Activated CD4-positive, alpha-beta T cell treated with anti-CD3 and anti-CD28 coated beads, Interleukin-2, amount 10 ng/mL, durations not matched to agents 24 days and 14 days (primary cell): ENCODE data around the gene CHAMP1. TPM values are rescaled to one million over a fixed set of nuclear protein-coding genes. Genes with fewer than 3 reads are reported as not detected.
"Not testable (repeated sequence)": the region's sequence is repeated elsewhere in the genome, so short reads cannot be mapped to it uniquely, and the experiment has no call there.

ENCODE experiments used
- DNase-seq: peaks from one replicate; pipeline ENCODE4 v3.0.0; 2022
- H3K27ac Mint-ChIP-seq: one replicate; pipeline ENCODE4 v1.8.0; 2022; ENCODE audit warnings: mild to moderate bottlenecking, mixed read lengths
- H3K27me3 Mint-ChIP-seq: one replicate; pipeline ENCODE4 v1.8.0; 2022; ENCODE audit warnings: mixed read lengths
- H3K36me3 Mint-ChIP-seq: one replicate; pipeline ENCODE4 v1.8.0; 2022; ENCODE audit warnings: low read depth, mild to moderate bottlenecking, mixed read lengths
- H3K4me1 Mint-ChIP-seq: one replicate; pipeline ENCODE4 v1.8.0; 2021; ENCODE audit warnings: mixed read lengths
- H3K4me3 Mint-ChIP-seq: one replicate; pipeline ENCODE4 v1.8.0; 2022; ENCODE audit warnings: mild to moderate bottlenecking, moderate library complexity, mixed read lengths
- H3K9me3 Mint-ChIP-seq: one replicate; pipeline ENCODE4 v1.8.0; 2021; ENCODE audit warnings: mixed read lengths
- intact Hi-C: fragments of 100-400 bp; cut with micrococcal nuclease; formaldehyde crosslinking; loops from one replicate; pipeline ENCODE4 v1.15.1; 2023
- total RNA-seq: library from RNA; stranded (reverse); gene quantifications from 2 replicates; pipeline ENCODE4 v1.2.3, GENCODE V29; 2022

Gene CHAMP1
- total RNA-seq, 1 donor from 2014 or later = 48.2 TPM

DNA sequence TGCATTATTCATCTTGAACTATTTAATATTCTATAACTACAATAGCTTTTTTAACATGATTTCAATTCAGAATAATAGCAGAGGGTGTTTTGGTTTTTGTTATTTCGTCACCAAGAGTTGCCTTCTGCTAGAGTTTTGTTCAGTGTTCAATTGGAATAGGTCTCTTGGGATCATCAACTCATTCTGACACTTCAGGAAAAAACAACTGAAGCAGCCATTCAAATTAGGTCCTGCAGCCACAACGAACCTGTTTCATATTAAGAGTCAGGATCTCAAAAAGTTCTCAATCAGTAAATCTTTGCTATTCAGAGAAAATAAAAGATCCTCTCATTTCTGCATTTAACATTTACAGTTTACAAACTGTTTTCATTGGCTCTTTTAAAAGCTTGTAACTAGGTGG lies 2.4 kb upstream of the CHAMP1 start:
- H3K36me3 Mint-ChIP-seq = peaks cover 15% of the 10 kb centered on the region
- H3K27me3 Mint-ChIP-seq = no peaks in the 10 kb centered on the region
- intact Hi-C loops = no loop called here
- no peaks in the 10 kb centered on the region for H3K9me3 Mint-ChIP-seq
- H3K4me3 Mint-ChIP-seq = no peak overlapping the region
- DNase-seq = no peak
- peaks cover 18% of the 10 kb centered on the region for H3K4me1 Mint-ChIP-seq
- no peak overlapping the region for H3K27ac Mint-ChIP-seq

DNA sequence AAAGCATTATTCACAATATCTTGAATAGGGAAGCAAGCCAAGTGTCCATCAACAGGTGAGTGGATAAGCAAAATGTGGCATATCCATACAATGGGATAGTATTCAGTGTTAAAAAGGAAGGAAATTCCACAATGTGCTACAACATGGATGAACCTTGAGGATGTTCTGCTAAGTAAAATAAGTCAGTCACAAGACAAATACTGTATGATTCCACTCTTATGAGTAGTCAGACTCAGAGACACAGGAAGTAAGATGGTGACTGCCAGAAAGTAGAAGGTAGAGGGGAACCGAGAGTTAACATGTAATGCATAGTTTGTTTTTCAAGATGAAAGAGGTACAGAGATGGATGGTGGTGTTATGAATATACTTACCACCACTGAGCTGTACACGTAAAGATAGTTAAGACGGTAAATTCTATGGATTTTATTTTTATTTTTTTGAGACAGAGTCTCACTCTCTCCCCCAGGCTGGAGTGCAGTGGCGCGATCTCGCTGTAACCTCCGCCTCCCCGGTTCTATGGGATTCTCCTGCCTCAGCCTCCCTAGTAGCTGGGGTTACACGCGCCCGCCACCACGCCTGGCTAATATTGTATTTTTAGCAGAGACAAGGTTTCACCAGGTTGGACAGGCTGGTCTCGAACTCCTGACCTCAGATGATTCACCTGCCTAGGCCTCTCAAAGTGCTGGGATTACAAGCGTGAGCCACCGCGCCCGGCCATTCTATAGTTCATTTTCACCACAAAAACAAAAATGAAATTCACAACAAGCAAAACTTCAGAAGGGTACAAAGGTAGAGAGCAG lies 1.0 kb upstream of the CHAMP1 start:
- Mint-ChIP-seq H3K4me1 (peaks cover 24% of the 10 kb centered on the region), H3K4me3 (peak overlapping the region; percentile 86), H3K9me3 (no peaks in the 10 kb centered on the region), H3K27ac (peak overlapping the region; percentile 94), H3K27me3 (no peaks in the 10 kb centered on the region), H3K36me3 (peaks cover 12% of the 10 kb centered on the region)
- peak; percentile 64 for DNase-seq
- intact Hi-C loops = no loop called here

DNA sequence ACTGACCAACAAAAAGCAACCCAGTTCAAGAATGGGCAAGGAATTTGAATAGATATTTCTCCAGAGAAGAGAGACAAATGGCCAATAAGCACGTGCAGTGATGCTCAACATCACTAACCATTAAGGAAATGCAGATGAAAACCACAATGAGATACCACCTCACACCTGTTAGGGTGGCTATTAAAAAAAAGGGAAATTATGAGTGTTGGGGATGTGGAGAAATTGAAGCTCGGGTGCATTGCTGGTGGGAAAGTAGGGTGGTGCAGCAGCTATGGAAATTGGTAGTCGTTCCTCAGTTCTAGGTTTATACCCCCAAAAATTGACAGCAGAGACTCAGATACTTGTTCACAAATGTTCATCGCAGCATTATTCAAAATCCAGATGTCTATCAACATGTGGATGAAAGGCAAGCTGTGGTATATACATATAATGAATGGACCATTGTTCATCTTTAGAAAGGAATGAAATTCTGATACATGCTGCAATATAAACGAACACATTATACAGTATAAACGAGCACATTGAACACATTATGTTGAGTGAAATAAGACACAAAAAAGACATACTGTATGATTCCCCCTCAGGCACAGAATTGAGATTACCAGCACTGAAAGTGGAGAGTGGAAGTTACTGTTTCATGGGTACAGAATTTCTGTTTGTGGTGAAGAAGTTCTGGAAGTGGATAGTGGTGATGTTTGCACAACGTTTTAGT lies 927 bp downstream of the CHAMP1 start:
- Mint-ChIP-seq H3K4me3 (peak overlapping the region; percentile 84), H3K4me1 (peaks cover 42% of the 10 kb centered on the region)
- intact Hi-C loops = no loop called here

DNA sequence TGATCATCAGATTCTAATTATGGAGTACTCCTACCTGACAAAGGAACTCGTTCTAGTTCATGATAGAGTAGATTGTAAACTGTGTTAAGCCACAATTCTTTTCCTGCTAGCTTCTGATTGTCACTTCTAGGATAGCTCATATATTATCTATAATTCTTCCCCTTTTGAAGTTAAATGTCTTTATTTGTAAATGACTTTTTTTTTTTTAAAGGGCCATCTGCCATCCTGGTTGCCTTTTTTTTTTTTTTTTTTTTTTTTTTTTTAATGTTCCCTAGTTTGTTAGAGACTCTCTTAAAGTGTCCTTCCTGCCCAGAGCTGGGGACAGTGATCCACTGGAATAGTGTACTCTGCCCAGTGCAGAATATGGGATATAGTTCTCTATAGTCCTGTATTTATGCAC lies 4.3 kb downstream of the CHAMP1 start:
- H3K27me3 Mint-ChIP-seq = no peaks in the 10 kb centered on the region
- peaks cover 39% of the 10 kb centered on the region for H3K4me1 Mint-ChIP-seq
- DNase-seq = no peak
- peak overlapping the region; percentile 28 for H3K4me3 Mint-ChIP-seq
- H3K9me3 Mint-ChIP-seq = no peaks in the 10 kb centered on the region
- intact Hi-C loops = no loop called here
- H3K27ac Mint-ChIP-seq = peak overlapping the region; percentile 45
- peaks cover 49% of the 10 kb centered on the region for H3K36me3 Mint-ChIP-seq

More for the DNA sequence above, 927 bp downstream of the CHAMP1 start:
- H3K27ac Mint-ChIP-seq = peak overlapping the region; percentile 62
- H3K9me3 Mint-ChIP-seq = no peaks in the 10 kb centered on the region
- H3K27me3 Mint-ChIP-seq = no peaks in the 10 kb centered on the region
- DNase-seq = peak; percentile 61
- peaks cover 26% of the 10 kb centered on the region for H3K36me3 Mint-ChIP-seq

DNA sequence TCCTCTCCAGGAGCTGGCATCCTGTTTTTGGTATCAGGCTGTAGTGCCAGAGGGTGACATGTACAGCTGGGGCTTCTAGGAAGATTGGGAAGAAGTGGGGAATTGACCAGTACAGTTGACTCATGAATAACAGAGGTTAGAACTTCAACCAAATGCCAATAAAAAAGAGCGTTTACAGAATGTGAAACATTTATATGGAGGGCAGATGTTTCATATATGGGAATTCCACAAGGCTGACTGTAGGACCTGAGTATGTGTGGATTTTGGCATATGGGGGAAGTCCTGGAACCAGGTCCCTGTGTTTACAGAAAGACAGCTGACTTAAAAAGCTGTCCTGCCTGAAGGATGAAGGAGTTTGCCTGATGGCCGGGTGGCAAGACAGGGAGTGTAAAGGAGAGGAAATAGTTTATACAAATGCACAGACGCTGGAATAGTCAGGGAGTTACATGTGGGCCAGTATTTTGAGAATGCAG lies 5.2 kb downstream of the CHAMP1 start:
- no peak for DNase-seq
- Mint-ChIP-seq H3K4me3 (no peak overlapping the region), H3K9me3 (no peaks in the 10 kb centered on the region), H3K4me1 (peaks cover 41% of the 10 kb centered on the region), H3K36me3 (peaks cover 54% of the 10 kb centered on the region), H3K27me3 (no peaks in the 10 kb centered on the region), H3K27ac (peak overlapping the region; percentile 69)
- intact Hi-C loops = no loop called here

DNA sequence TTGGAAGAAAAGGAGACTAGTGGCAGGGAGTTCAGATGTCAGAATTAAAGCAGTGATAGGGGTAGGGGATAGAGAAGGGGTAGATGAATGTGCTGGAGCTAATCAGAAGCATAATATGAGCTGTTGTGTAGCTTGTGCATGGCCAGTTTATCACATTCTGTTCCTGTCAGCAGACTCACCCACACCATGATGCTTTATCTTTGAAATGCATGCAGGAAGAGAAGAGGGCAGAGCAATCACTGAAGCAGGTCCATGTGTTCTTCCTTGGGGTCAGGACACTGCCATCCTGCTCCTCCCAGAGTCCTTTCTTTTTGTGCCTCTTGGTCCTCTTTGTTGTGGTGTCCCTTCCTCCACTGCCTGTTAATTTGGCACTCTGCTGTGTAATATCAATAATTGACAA lies 5.8 kb downstream of the CHAMP1 start:
- H3K4me1 Mint-ChIP-seq = peaks cover 39% of the 10 kb centered on the region
- peaks cover 56% of the 10 kb centered on the region for H3K36me3 Mint-ChIP-seq
- no peaks in the 10 kb centered on the region for H3K9me3 Mint-ChIP-seq
- peak overlapping the region; percentile 69 for H3K27ac Mint-ChIP-seq
- no peaks in the 10 kb centered on the region for H3K27me3 Mint-ChIP-seq
- intact Hi-C loops = no loop called here
- H3K4me3 Mint-ChIP-seq = no peak overlapping the region
- no peak for DNase-seq

DNA sequence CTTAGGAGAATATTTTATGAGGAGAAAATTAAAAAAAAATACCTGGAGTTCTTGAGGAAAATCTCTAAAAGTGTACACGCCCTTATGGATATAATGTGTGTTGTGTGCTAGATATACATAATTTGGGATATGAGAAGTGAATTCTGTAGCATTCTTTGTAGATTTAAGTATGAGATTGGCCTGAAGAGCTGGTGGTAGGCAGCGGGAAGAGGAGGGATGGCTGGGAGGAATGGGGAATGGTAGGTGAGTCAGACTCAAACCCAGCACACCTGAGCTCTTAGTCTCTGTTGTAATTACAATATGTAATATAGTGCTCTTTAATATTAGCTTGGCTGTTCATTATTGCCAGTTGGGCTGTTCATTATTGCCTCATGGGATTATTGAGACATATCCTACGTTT lies 7.0 kb downstream of the CHAMP1 start:
- no peak for DNase-seq
- Mint-ChIP-seq H3K9me3 (no peaks in the 10 kb centered on the region), H3K4me3 (no peak overlapping the region), H3K27ac (no peak overlapping the region), H3K4me1 (peaks cover 41% of the 10 kb centered on the region), H3K27me3 (no peaks in the 10 kb centered on the region), H3K36me3 (peaks cover 60% of the 10 kb centered on the region)
- intact Hi-C loops = no loop called here

DNA sequence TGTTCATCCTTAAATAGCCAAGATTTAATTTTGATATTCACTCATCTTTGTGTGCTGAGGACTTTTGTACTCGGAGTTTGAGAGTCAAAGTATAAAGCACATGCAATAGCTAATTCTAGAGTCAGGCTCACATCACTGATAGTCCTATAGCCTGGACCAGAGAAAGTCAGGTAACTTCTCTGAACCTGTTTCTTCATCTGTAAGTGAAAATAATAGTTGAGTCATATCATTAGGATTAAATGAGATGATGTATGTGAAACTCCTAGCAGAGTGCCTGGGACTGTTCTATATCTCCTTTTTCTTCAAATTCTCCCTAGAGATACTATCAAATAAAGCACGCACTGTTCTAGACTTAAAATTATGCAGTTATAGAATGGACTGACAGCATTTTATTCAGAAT lies 9.0 kb downstream of the CHAMP1 start:
- no peaks in the 10 kb centered on the region for H3K27me3 Mint-ChIP-seq
- no peak overlapping the region for H3K4me3 Mint-ChIP-seq
- peaks cover 63% of the 10 kb centered on the region for H3K36me3 Mint-ChIP-seq
- intact Hi-C loops = no loop called here
- H3K9me3 Mint-ChIP-seq = no peaks in the 10 kb centered on the region
- peaks cover 38% of the 10 kb centered on the region for H3K4me1 Mint-ChIP-seq
- DNase-seq = no peak
- H3K27ac Mint-ChIP-seq = no peak overlapping the region

DNA sequence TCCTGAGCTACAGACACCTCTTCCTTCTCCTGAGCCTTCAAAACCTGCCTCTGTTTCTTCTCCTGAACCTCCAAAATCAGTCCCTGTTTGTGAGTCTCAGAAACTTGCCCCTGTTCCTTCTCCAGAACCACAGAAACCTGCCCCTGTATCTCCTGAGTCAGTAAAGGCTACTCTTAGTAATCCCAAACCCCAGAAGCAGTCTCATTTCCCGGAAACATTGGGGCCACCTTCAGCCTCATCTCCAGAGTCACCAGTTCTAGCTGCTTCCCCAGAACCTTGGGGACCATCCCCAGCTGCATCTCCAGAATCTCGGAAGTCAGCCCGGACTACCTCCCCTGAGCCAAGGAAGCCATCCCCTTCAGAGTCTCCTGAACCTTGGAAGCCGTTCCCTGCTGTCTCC lies 10.0 kb downstream of the CHAMP1 start:
- intact Hi-C loops = no loop called here
- H3K36me3 Mint-ChIP-seq = peaks cover 58% of the 10 kb centered on the region
- no peaks in the 10 kb centered on the region for H3K27me3 Mint-ChIP-seq
- H3K27ac Mint-ChIP-seq = peak overlapping the region; percentile 27
- no peaks in the 10 kb centered on the region for H3K9me3 Mint-ChIP-seq
- H3K4me3 Mint-ChIP-seq = peak overlapping the region; percentile 5
- H3K4me1 Mint-ChIP-seq = peaks cover 30% of the 10 kb centered on the region
- DNase-seq = no peak

DNA sequence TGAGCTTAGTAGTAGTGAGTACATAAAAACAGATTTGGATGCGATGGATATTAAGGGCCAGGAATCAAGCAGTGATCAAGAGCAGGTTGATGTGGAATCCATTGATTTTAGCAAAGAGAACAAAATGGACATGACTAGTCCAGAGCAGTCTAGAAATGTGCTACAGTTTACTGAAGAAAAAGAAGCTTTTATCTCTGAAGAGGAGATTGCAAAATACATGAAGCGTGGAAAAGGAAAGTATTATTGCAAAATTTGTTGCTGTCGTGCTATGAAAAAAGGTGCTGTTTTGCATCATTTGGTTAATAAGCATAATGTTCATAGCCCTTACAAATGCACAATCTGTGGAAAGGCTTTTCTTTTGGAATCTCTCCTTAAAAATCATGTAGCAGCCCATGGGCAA lies 11.4 kb downstream of the CHAMP1 start:
- H3K4me3 Mint-ChIP-seq = no peak overlapping the region
- peaks cover 49% of the 10 kb centered on the region for H3K36me3 Mint-ChIP-seq
- no peaks in the 10 kb centered on the region for H3K27me3 Mint-ChIP-seq
- DNase-seq = no peak
- H3K9me3 Mint-ChIP-seq = no peaks in the 10 kb centered on the region
- intact Hi-C loops = no loop called here
- H3K27ac Mint-ChIP-seq = no peak overlapping the region
- H3K4me1 Mint-ChIP-seq = peaks cover 19% of the 10 kb centered on the region

DNA sequence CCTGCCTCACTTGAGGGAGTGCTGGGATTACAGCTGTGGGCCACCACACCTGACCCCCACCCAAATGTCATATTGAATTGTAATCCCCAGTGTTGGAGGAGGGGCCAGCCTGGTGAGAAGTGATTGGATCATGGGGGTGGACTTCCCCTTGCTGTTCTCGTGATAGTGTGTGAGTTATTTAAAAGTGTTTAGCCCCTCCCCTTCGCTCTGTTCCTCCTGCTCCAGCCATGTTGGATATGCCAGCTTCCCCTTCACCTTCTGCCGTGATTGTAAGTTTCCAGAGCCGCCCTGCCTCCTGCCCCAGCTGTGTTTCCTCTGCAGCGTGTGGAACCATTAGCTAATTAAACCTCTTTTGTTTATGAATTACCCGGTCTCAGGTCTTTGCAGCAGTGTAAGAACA lies 13.7 kb downstream of the CHAMP1 start:
- Mint-ChIP-seq H3K27ac (peak overlapping the region; percentile 54), H3K4me3 (no peak overlapping the region), H3K27me3 (no peaks in the 10 kb centered on the region), H3K36me3 (peaks cover 32% of the 10 kb centered on the region), H3K9me3 (no peaks in the 10 kb centered on the region), H3K4me1 (peaks cover 17% of the 10 kb centered on the region)
- DNase-seq = no peak
- intact Hi-C loops = no loop called here

DNA sequence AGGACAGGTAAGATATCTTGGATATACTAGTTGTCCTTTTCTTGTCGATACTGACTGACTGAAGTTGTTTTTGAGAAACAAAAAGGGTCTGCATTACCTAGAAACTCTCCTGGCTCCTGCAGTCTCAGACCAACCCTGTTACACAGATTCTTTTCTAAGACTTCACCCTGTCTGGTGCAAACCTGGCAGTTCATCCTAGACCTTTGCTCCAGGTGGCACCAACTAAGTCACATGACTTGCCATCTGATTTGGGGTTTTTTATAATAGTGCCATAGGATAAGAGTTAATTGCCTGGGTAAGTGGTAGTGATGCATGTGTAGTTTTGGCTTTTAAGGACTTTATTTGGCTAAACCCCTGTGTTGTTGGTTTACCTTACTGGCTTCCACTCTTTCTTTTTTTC lies 14.3 kb downstream of the CHAMP1 start:
- Mint-ChIP-seq H3K27ac (no peak overlapping the region), H3K27me3 (no peaks in the 10 kb centered on the region), H3K9me3 (no peaks in the 10 kb centered on the region), H3K4me1 (peaks cover 19% of the 10 kb centered on the region), H3K36me3 (peaks cover 30% of the 10 kb centered on the region), H3K4me3 (no peak overlapping the region)
- intact Hi-C loops = no loop called here
- no peak for DNase-seq

DNA sequence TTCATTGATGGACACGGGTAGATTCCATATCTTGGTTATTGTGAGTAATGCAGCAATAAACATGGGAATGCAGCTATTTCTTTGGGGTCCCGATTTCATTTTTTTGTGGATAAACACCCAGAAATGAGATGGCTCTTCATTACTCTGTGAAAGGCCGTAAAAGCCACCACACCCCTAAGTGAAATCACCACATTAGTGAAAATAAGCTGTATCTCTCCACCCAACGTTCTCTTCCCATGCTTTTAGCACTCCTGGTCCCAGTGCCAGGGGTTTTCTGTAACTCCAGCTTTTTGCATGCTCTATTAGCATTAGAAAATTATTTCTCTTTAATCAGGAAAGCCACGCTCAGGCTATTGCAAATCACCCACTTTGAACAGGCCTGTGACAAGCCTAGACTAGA lies 15.8 kb downstream of the CHAMP1 start:
- Mint-ChIP-seq H3K27me3 (no peaks in the 10 kb centered on the region), H3K4me3 (no peak overlapping the region), H3K4me1 (peaks cover 27% of the 10 kb centered on the region), H3K27ac (no peak overlapping the region), H3K9me3 (no peaks in the 10 kb centered on the region), H3K36me3 (peaks cover 18% of the 10 kb centered on the region)
- intact Hi-C loops = no loop called here
- DNase-seq = no peak

DNA sequence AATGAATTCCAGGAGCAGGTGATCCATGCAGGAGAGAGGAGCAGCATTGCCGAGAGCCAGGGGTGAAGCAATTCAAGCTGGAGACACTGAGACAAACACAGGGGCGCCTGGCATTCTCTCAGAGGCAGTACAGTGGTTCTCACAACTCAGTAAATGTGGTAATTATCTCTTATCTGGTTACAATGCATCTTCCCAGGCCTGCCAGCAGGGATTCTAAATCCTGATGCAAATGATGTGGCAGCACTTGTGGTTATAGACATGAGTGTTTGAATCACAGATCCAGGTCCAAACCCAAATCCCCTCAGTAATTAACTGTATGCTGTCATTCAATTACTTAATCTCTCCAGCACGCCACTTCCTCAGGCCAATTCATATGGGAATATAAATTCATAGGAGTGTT lies 19.6 kb downstream of the CHAMP1 start:
- H3K27ac Mint-ChIP-seq, DNase-seq, H3K36me3 Mint-ChIP-seq, H3K27me3 Mint-ChIP-seq, intact Hi-C loops, H3K9me3 Mint-ChIP-seq: not testable (repeated sequence)
- Mint-ChIP-seq H3K4me1 (peaks cover 15% of the 10 kb centered on the region), H3K4me3 (peak overlapping the region; percentile 40)
